Parathyroid adenoma (tissue), 2 donors: ENCODE data around the gene PITX1.
"Not testable (repeated sequence)": the region's sequence is repeated elsewhere in the genome, so short reads cannot be mapped to it uniquely, and the experiment has no call there.

ENCODE experiments used
- H2AFZ ChIP-seq: fragments of 300-600 bp; sonication (generic); one replicate; pipeline ENCODE4 v1.7.0; 2017; ENCODE audit warnings: antibody characterized with exemption, mild to moderate bottlenecking
- H3K27ac ChIP-seq: fragments of 300-600 bp; sonication (generic); one replicate; pipeline ENCODE4 v1.7.0; 2017
- H3K27me3 ChIP-seq: fragments of 300-600 bp; sonication (generic); one replicate; pipeline ENCODE4 v1.7.0; 2017; ENCODE audit warnings: low read length; ENCODE audit not compliant: control insufficient read depth, insufficient read depth
- H3K36me3 ChIP-seq: fragments of 300-600 bp; sonication (generic); one replicate; pipeline ENCODE4 v1.7.0; 2017; ENCODE audit warnings: low read length; ENCODE audit not compliant: control insufficient read depth, insufficient read depth
- H3K4me1 ChIP-seq: fragments of 300-600 bp; sonication (generic); one replicate; pipeline ENCODE4 v1.7.0; 2017; ENCODE audit warnings: control low read depth
- H3K4me2 ChIP-seq: fragments of 300-600 bp; sonication (generic); one replicate; pipeline ENCODE4 v1.7.0; 2017; ENCODE audit warnings: low read length
- H3K4me3 ChIP-seq: fragments of 300-600 bp; sonication (generic); one replicate; pipeline ENCODE4 v1.7.0; 2017; ENCODE audit warnings: low read depth, low read length
- H3K79me2 ChIP-seq: fragments of 300-600 bp; sonication (generic); one replicate; pipeline ENCODE4 v1.7.0; 2017; ENCODE audit warnings: control low read depth
- H3K9ac ChIP-seq: fragments of 300-600 bp; sonication (generic); one replicate; pipeline ENCODE4 v1.7.0; 2017; ENCODE audit warnings: mild to moderate bottlenecking
- H3K9me3 ChIP-seq: fragments of 300-600 bp; sonication (generic); one replicate; pipeline ENCODE4 v1.7.0; 2017; ENCODE audit warnings: low read length; ENCODE audit not compliant: control insufficient read depth
- TF ChIP-seq, protein P1 (sequence below): fragments of 300-600 bp; sonication (generic); IDR thresholded peaks from one replicate; pipeline ENCODE4 v1.7.0; 2017; ENCODE audit warnings: antibody characterized with exemption, mild to moderate bottlenecking
- donor health status: primary hyperparathyroidism.

PITX1 gene

DNA sequence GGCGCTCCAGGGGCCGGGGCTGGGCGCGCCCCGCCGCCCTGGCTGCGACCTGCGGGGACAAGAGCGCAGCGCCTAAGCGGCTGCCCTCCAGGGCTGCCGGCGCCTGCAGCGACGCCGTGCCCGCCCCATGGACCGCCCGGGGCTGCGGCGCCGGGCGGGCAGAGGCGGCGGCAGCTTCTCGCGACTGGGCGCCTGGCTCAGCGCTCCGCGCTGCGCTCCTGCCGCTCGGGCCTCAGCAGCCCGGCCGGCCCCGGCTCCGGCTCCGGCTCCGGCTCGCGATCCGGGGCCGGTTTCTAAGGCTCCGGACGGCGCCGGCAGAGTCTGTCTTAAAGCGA lies at the start of gene PITX1:
Gene PITX1 (minus strand): TSS at position 328 of the 335 bp plus-strand sequence. CDS start 347 bp downstream, outside the sequence.
- H3K9me3 ChIP-seq = no peaks in the 10 kb centered on the region
- no peak within 1 kb of the TSS for H3K27ac ChIP-seq
- H3K4me3 ChIP-seq = peak within 1 kb of the TSS; percentile 27
- peak within 1 kb of the TSS; percentile 60 for H3K4me2 ChIP-seq
- H2AFZ ChIP-seq = peak within 1 kb of the TSS; percentile 53
- H3K9ac ChIP-seq = no peak within 1 kb of the TSS
- H3K27me3 ChIP-seq = peaks cover 30% of the 10 kb centered on the region
- peaks cover 3% of the 10 kb centered on the region for H3K4me1 ChIP-seq
- no peaks in the 10 kb centered on the region for H3K36me3 ChIP-seq
- TF ChIP-seq, protein P1, sequence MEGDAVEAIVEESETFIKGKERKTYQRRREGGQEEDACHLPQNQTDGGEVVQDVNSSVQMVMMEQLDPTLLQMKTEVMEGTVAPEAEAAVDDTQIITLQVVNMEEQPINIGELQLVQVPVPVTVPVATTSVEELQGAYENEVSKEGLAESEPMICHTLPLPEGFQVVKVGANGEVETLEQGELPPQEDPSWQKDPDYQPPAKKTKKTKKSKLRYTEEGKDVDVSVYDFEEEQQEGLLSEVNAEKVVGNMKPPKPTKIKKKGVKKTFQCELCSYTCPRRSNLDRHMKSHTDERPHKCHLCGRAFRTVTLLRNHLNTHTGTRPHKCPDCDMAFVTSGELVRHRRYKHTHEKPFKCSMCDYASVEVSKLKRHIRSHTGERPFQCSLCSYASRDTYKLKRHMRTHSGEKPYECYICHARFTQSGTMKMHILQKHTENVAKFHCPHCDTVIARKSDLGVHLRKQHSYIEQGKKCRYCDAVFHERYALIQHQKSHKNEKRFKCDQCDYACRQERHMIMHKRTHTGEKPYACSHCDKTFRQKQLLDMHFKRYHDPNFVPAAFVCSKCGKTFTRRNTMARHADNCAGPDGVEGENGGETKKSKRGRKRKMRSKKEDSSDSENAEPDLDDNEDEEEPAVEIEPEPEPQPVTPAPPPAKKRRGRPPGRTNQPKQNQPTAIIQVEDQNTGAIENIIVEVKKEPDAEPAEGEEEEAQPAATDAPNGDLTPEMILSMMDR = no peak
- H3K79me2 ChIP-seq = no peaks in the 10 kb centered on the region

DNA sequence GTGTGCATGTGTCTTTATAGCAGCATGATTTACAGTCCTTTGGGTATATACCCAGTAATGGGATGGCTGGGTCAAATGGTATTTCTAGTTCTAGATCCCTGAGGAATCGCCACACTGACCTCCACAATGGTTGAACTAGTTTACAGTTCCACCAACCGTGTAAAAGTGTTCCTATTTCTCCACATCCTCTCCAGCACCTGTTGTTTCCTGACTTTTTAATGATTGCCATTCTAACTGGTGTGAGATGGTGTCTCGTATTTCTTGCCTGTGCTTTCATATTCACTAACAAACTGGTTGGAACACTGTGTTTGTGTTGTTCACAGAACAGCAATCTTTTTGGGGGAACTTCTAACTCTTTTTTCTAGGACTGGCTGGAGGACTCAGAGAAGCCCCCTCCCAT lies 49.3 kb upstream of the PITX1 start:
- H3K4me2 ChIP-seq, H3K27ac ChIP-seq, H3K9me3 ChIP-seq: not testable (repeated sequence)

DNA sequence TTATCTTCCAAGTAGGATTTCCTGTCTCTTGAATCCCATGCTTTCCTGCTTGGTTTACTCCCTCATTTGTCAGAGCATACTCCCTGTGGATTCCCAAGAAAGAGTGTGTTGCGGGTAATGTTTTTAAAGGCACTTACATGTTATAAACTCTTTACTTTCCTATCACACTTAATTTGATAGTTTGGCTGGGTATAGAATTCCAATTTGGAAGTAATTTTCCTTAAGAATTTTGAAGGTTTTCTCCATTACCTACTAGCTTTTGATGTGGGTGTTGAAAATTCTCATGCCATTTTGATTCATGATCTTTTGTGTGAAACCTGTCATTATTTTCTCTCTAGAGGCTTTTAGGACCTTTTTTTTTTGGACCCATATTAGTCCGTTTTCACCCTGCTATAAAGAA lies 47.2 kb upstream of the PITX1 start:
- H3K4me1 ChIP-seq = no peaks in the 10 kb centered on the region
- no peak overlapping the region for H3K27ac ChIP-seq
- no peak overlapping the region for H3K4me3 ChIP-seq
- no peaks in the 10 kb centered on the region for H3K36me3 ChIP-seq
- TF ChIP-seq, protein P1 = no peak
- no peaks in the 10 kb centered on the region for H3K27me3 ChIP-seq
- H2AFZ ChIP-seq = no peak overlapping the region
- no peaks in the 10 kb centered on the region for H3K79me2 ChIP-seq
- H3K9me3 ChIP-seq = no peaks in the 10 kb centered on the region
- H3K9ac ChIP-seq = no peak overlapping the region
- H3K4me2 ChIP-seq = no peak overlapping the region

More for the DNA sequence above, 49.3 kb upstream of the PITX1 start:
- H3K4me1 ChIP-seq, H2AFZ ChIP-seq, H3K4me3 ChIP-seq, H3K79me2 ChIP-seq, H3K27me3 ChIP-seq, H3K9ac ChIP-seq, H3K36me3 ChIP-seq: not testable (repeated sequence)

GRCh38 chr5:135079760-135080159 lies 45.7 kb upstream of the PITX1 start:
- no peak overlapping the region for H3K9ac ChIP-seq
- H3K4me2 ChIP-seq = no peak overlapping the region
- H3K27me3 ChIP-seq = no peaks in the 10 kb centered on the region
- no peaks in the 10 kb centered on the region for H3K4me1 ChIP-seq
- H3K79me2 ChIP-seq = no peaks in the 10 kb centered on the region
- no peak overlapping the region for H3K27ac ChIP-seq
- no peak overlapping the region for H2AFZ ChIP-seq
- H3K36me3 ChIP-seq = no peaks in the 10 kb centered on the region
- H3K4me3 ChIP-seq = no peak overlapping the region
- no peaks in the 10 kb centered on the region for H3K9me3 ChIP-seq
- TF ChIP-seq, protein P1 = no peak

DNA sequence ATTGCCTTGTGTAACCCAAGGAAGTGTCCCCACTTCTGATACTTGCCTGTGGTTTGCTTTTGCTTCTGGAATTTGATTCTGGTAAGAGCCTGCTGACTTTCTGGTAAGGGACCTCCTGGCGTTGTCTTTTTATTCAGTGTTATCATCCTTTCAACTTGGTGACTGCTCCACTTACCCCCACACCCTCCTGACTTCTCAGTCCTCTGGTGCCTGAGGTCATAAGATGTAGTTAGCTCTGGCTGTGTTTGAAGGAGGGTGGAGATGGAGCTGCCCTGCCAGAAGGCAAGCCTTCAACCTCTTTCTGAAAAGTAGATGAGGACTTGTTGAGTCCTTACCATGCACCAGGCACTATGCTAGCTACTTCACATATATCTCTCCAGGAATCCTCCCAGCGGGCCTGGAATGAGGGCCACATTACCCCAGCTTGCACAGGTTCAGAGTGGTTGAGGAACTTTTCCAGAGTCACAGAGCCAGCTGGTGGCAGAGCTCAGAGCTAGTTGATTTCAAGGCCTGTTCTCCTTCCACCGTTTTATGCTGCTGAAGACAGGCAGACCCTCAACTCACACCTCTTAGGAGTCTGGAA lies 45.2 kb upstream of the PITX1 start:
- Histone ChIP-seq H3K9me3 (no peaks in the 10 kb centered on the region), H2AFZ (no peak overlapping the region), H3K4me3 (no peak overlapping the region), H3K27ac (no peak overlapping the region), H3K36me3 (no peaks in the 10 kb centered on the region), H3K79me2 (no peaks in the 10 kb centered on the region), H3K4me2 (no peak overlapping the region), H3K27me3 (no peaks in the 10 kb centered on the region), H3K9ac (no peak overlapping the region), H3K4me1 (no peaks in the 10 kb centered on the region)
- TF ChIP-seq, protein P1 = no peak
